ENCODE measurements around the gene UTP25. TPM values are rescaled to one million over a fixed set of nuclear protein-coding genes. Genes with fewer than 3 reads are reported as not detected.

Gene UTP25
- total and polyA plus RNA-seq, 9 donors = 4.3 to 9.9 (median 8.1) TPM

GRCh38 chr1:209876078-209876800, 48.5 kb downstream of the UTP25 start:
- DNase-seq = no peak
- no peaks in the 10 kb centered on the region for H3K36me3 ChIP-seq
- WGBS, 3 donors = 52 to 67% (median 65%) methylated on average over 6 of the region's 6 CpGs
- intact Hi-C loops (cut with DNase I) = no loop called here
- no peak overlapping the region for H3K4me3 ChIP-seq
- H3K27ac ChIP-seq = no peak overlapping the region
- H3K9me3 ChIP-seq = no peaks in the 10 kb centered on the region
- no peaks in the 10 kb centered on the region for H3K27me3 ChIP-seq
- peaks cover 3% of the 10 kb centered on the region for H3K4me1 ChIP-seq (ENCODE audit: insufficient read depth)
- TF ChIP-seq CTCF (IDR thresholded peaks at IDR 0.05) = no peak
- no peak for TF ChIP-seq POLR2A (IDR thresholded peaks at IDR 0.05)
- no peak for TF ChIP-seq EP300 (IDR thresholded peaks at IDR 0.05)

- Histone ChIP-seq H3K27ac (no peak overlapping the region), H3K4me3 (no peak overlapping the region), H3K9me3 (no peaks in the 10 kb centered on the region), H3K36me3 (no peaks in the 10 kb centered on the region), H3K4me1 (ENCODE audit: insufficient read depth) (peaks cover 3% of the 10 kb centered on the region), H3K27me3 (no peaks in the 10 kb centered on the region)
- intact Hi-C loops (cut with DNase I) = no loop called here
- no peak for TF ChIP-seq EP300 (IDR thresholded peaks at IDR 0.05)
- TF ChIP-seq CTCF (IDR thresholded peaks at IDR 0.05) = no peak
- TF ChIP-seq POLR2A (IDR thresholded peaks at IDR 0.05) = no peak
- WGBS, 3 donors = 61 to 80% (median 80%) methylated on average over 2 of the region's 2 CpGs
- no peak for DNase-seq
These were observed 49.5 kb downstream of the UTP25 start for GRCh38 chr1:209877087-209877764.

GRCh38 chr1:209878964-209879363, 51.2 kb downstream of the UTP25 start:
- no peaks in the 10 kb centered on the region for H3K9me3 ChIP-seq
- no peak for TF ChIP-seq CTCF (IDR thresholded peaks at IDR 0.05)
- TF ChIP-seq EP300 (IDR thresholded peaks at IDR 0.05) = no peak
- TF ChIP-seq POLR2A (IDR thresholded peaks at IDR 0.05) = no peak
- no peak overlapping the region for H3K4me3 ChIP-seq
- no peaks in the 10 kb centered on the region for H3K27me3 ChIP-seq
- 78 to 94% (median 86%) methylated on average over 1 of the region's 1 CpG for WGBS, 3 donors
- no peaks in the 10 kb centered on the region for H3K36me3 ChIP-seq
- intact Hi-C loops (cut with DNase I) = no loop called here
- no peak for DNase-seq
- no peak overlapping the region for H3K27ac ChIP-seq
- H3K4me1 ChIP-seq (ENCODE audit: insufficient read depth) = peaks cover 3% of the 10 kb centered on the region

GRCh38 chr1:209879539-209879938, 51.8 kb downstream of the UTP25 start:
- no peaks in the 10 kb centered on the region for H3K27me3 ChIP-seq
- no peaks in the 10 kb centered on the region for H3K9me3 ChIP-seq
- no peaks in the 10 kb centered on the region for H3K36me3 ChIP-seq
- 26 to 43% (median 30%) methylated on average over 12 of the region's 12 CpGs for WGBS, 3 donors
- intact Hi-C loops (cut with DNase I) = no loop called here
- H3K4me1 ChIP-seq (ENCODE audit: insufficient read depth) = peaks cover 3% of the 10 kb centered on the region
- H3K4me3 ChIP-seq = no peak overlapping the region
- TF ChIP-seq POLR2A (IDR thresholded peaks at IDR 0.05) (no peak), CTCF (IDR thresholded peaks at IDR 0.05) (no peak), EP300 (IDR thresholded peaks at IDR 0.05) (no peak)
- no peak overlapping the region for H3K27ac ChIP-seq
- DNase-seq = no peak

Measured in ovary (tissue), 9 donors.